IMR-90 (cell line): ENCODE data around the gene PTPRK. TPM values are rescaled to one million over a fixed set of nuclear protein-coding genes. Genes with fewer than 3 reads are reported as not detected.
A peak's percentile ranks its signal among the peaks of the same experiment; 100 is the strongest.

ENCODE experiments used
- ATAC-seq: fragments of 200-7000 bp; cut with Tn5 transposase; 2 replicates; pipeline ENCODE4 v1.9.1; 2020; ENCODE audit warnings: low read depth, mild to moderate bottlenecking, moderate library complexity
- BruUV-seq: library from RNA; stranded (reverse); fragments of 400-500 nt; replicated peaks from 2 replicates; lab custom pipeline; 2021; lab: Mats Ljungman, UMichigan
- CTCF ChIA-PET: fragments of 300-600 bp; formaldehyde crosslinking; extraction: SDS; loops from one replicate; lab custom pipeline; 2021; ENCODE audit warnings: antibody characterized with exemption; lab: Yijun Ruan, JAX
- POLR2A ChIA-PET: fragments of 300-600 bp; sonication (Branson Sonifier 250); formaldehyde crosslinking; loops from one replicate; lab custom pipeline; 2022; ENCODE audit warnings: antibody characterized with exemption; ENCODE audit not compliant: unreplicated experiment; lab: Charles Lee
- DNase-seq: peaks from one replicate; pipeline ENCODE4 v3.0.0; 2013
- H2AFZ ChIP-seq: replicated peaks from 2 replicates; pipeline ENCODE3; 2013; ENCODE audit warnings: low read length, mild to moderate bottlenecking; ENCODE audit not compliant: poor library complexity
- H2AK5ac ChIP-seq: 2 replicates; pipeline ENCODE4 v1.6.1; 2013; ENCODE audit warnings: low read depth, low read length, inconsistent platforms
- H2AK9ac ChIP-seq: replicated peaks from 2 replicates; pipeline ENCODE3; 2013; ENCODE audit warnings: mild to moderate bottlenecking, low read depth, low read length, moderate library complexity; ENCODE audit not compliant: poor library complexity
- H2BK120ac ChIP-seq: 2 replicates; pipeline ENCODE4 v1.6.1; 2013; ENCODE audit warnings: low read depth, low read length, inconsistent platforms
- H2BK15ac ChIP-seq: 3 replicates; pipeline ENCODE4 v1.6.1; 2013; ENCODE audit warnings: low read depth, low read length, inconsistent platforms
- H2BK20ac ChIP-seq: 2 replicates; pipeline ENCODE4 v1.6.1; 2013; ENCODE audit warnings: low read depth, mild to moderate bottlenecking, inconsistent platforms, low read length, moderate library complexity
- H2BK5ac ChIP-seq: 2 replicates; pipeline ENCODE4 v1.6.1; 2013; ENCODE audit warnings: mild to moderate bottlenecking, low read depth, low read length, inconsistent platforms; ENCODE audit not compliant: poor library complexity, severe bottlenecking
- H3K14ac ChIP-seq: replicated peaks from 2 replicates; pipeline ENCODE4 v1.6.1; 2013; ENCODE audit warnings: low read depth, low read length, inconsistent platforms
- H3K18ac ChIP-seq: 2 replicates; pipeline ENCODE4 v1.6.1; 2013; ENCODE audit warnings: low read depth, low read length, control low read depth
- H3K23ac ChIP-seq: 2 replicates; pipeline ENCODE4 v1.6.1; 2013; ENCODE audit warnings: low read depth, low read length, inconsistent platforms
- H3K27ac ChIP-seq: 2 replicates; pipeline ENCODE4 v1.5.1; 2013; ENCODE audit warnings: mild to moderate bottlenecking, control low read depth, low read length; ENCODE audit not compliant: insufficient read depth
- H3K27me3 ChIP-seq: 2 replicates; pipeline ENCODE4 v1.6.1; 2013; ENCODE audit warnings: low read length; ENCODE audit not compliant: control insufficient read depth, insufficient read depth
- H3K36me3 ChIP-seq: 2 replicates; pipeline ENCODE4 v1.6.1; 2013; ENCODE audit warnings: low read length, mixed read lengths; ENCODE audit not compliant: control insufficient read depth, insufficient read depth
- H3K4ac ChIP-seq: 2 replicates; pipeline ENCODE4 v1.6.1; 2013; ENCODE audit warnings: low read depth, low read length, inconsistent platforms
- H3K4me1 ChIP-seq: 2 replicates; pipeline ENCODE4 v1.6.1; 2013; ENCODE audit warnings: low read length, mixed read lengths; ENCODE audit not compliant: control insufficient read depth, insufficient read depth
- H3K4me2 ChIP-seq: 2 replicates; pipeline ENCODE4 v1.6.1; 2013; ENCODE audit warnings: low read depth, mild to moderate bottlenecking, control low read depth, low read length, moderate library complexity
- H3K4me3 ChIP-seq: 2 replicates; pipeline ENCODE4 v1.5.1; 2013; ENCODE audit warnings: low read depth, mild to moderate bottlenecking, control low read depth, low read length, moderate library complexity; ENCODE audit not compliant: insufficient read depth
- H3K56ac ChIP-seq: 2 replicates; pipeline ENCODE4 v1.6.1; 2013; ENCODE audit warnings: low read length, inconsistent platforms; ENCODE audit not compliant: insufficient read depth; ENCODE audit errors: extremely low read depth
- H3K79me1 ChIP-seq, 2 experiments: 2 replicates each; pipeline ENCODE4 v1.6.1; 2013; ENCODE audit warnings: low read length in 2 of 2, inconsistent platforms in 1 of 2, low read depth in 1 of 2
- H3K9ac ChIP-seq: 2 replicates; pipeline ENCODE4 v1.6.1; 2013; ENCODE audit warnings: low read depth, low read length, control low read depth
- H3K9me1 ChIP-seq: 2 replicates; pipeline ENCODE4 v1.6.1; 2013; ENCODE audit warnings: low read length, inconsistent platforms; ENCODE audit not compliant: insufficient read depth
- H3K9me3 ChIP-seq: 2 replicates; pipeline ENCODE4 v1.6.1; 2013; ENCODE audit warnings: low read length; ENCODE audit not compliant: control insufficient read depth, insufficient read depth
- H4K20me1 ChIP-seq: 2 replicates; pipeline ENCODE4 v1.6.1; 2013; ENCODE audit warnings: low read length, inconsistent platforms; ENCODE audit not compliant: insufficient read depth
- H4K5ac ChIP-seq: 2 replicates; pipeline ENCODE4 v1.6.1; 2013; ENCODE audit warnings: mild to moderate bottlenecking, low read depth, low read length, control low read depth
- H4K8ac ChIP-seq, 2 experiments: 2 replicates each; pipeline ENCODE4 v1.6.1; 2013; ENCODE audit warnings: low read depth in 2 of 2, low read length in 2 of 2, control low read depth in 1 of 2, inconsistent platforms in 1 of 2
- H4K91ac ChIP-seq: 2 replicates; pipeline ENCODE4 v1.6.1; 2013; ENCODE audit warnings: low read depth, low read length, inconsistent platforms; ENCODE audit not compliant: insufficient read depth
- BHLHE40 ChIP-seq: fragments of 150-350 bp; IDR thresholded peaks from 2 replicates; pipeline ENCODE4 v1.6.1; 2016; ENCODE audit warnings: mild to moderate bottlenecking, low read depth, low read length
- CHD1 ChIP-seq: IDR thresholded peaks from 2 replicates; pipeline ENCODE4 v1.6.1; 2012; ENCODE audit warnings: low read depth, low read length, improper control_type of control experiment
- CTCF ChIP-seq: conservative IDR thresholded peaks from 2 replicates; pipeline ENCODE4 v1.5.1; 2012; ENCODE audit warnings: mild to moderate bottlenecking, low read depth, low read length, improper control_type of control experiment
- ELK1 ChIP-seq: fragments of 150-350 bp; IDR thresholded peaks from 2 replicates; pipeline ENCODE4 v1.6.1; 2016; ENCODE audit warnings: low read depth, mild to moderate bottlenecking, low read length, moderate library complexity, borderline replicate concordance
- FOS ChIP-seq: fragments of 150-350 bp; IDR thresholded peaks from 2 replicates; pipeline ENCODE4 v1.6.1; 2016; ENCODE audit warnings: low read depth, low read length
- MAFK ChIP-seq: IDR thresholded peaks from 2 replicates; pipeline ENCODE4 v1.6.1; 2012; ENCODE audit warnings: low read depth, low read length, improper control_type of control experiment
- MAZ ChIP-seq: IDR thresholded peaks from 2 replicates; pipeline ENCODE4 v1.6.1; 2012; ENCODE audit warnings: low read depth, mild to moderate bottlenecking, low read length, improper control_type of control experiment, moderate library complexity, borderline replicate concordance
- MXI1 ChIP-seq: IDR thresholded peaks from 2 replicates; pipeline ENCODE4 v1.6.1; 2012; ENCODE audit warnings: low read depth, mild to moderate bottlenecking, low read length, moderate library complexity, borderline replicate concordance
- NFE2L2 ChIP-seq: fragments of 150-350 bp; IDR thresholded peaks from 2 replicates; pipeline ENCODE4 v1.6.1; 2016; ENCODE audit warnings: low read depth, mild to moderate bottlenecking, low read length
- POLR2A ChIP-seq: IDR thresholded peaks from 2 replicates; pipeline ENCODE4 v1.6.1; 2012; ENCODE audit warnings: mild to moderate bottlenecking, low read depth, low read length
- RCOR1 ChIP-seq: IDR thresholded peaks from 2 replicates; pipeline ENCODE4 v1.6.1; 2012; ENCODE audit warnings: mild to moderate bottlenecking, low read length, improper control_type of control experiment; ENCODE audit not compliant: insufficient replicate concordance
- RFX5 ChIP-seq: IDR thresholded peaks from 2 replicates; pipeline ENCODE4 v1.8.0; 2012; ENCODE audit warnings: low read depth, mild to moderate bottlenecking, low read length, moderate library complexity
- SMC3 ChIP-seq: fragments of 150-350 bp; IDR thresholded peaks from 2 replicates; pipeline ENCODE4 v1.6.1; 2016; ENCODE audit warnings: low read depth, mild to moderate bottlenecking, antibody characterized with exemption, low read length, moderate library complexity
- USF2 ChIP-seq: fragments of 150-350 bp; IDR thresholded peaks from 2 replicates; pipeline ENCODE4 v1.6.1; 2017; ENCODE audit warnings: mild to moderate bottlenecking, antibody characterized with exemption, low read length, low read depth
- WGBS, 2 experiments: methylation state at CpG; one replicate each; pipeline versions ENCODE4 v1.1.5 to v1.1.7; 2013; ENCODE audit warnings: missing lambda C conversion rate in 2 of 2; ENCODE audit not compliant: insufficient read length in 1 of 2; ENCODE audit errors: extremely low coverage in 2 of 2; 5-methylcytosine and 5-hydroxymethylcytosine counted together
- dilution Hi-C: fragments of 300-500 bp; cut with HindIII; formaldehyde crosslinking; loops from one replicate; pipeline ENCODE4 v1.14.3; 2018; ENCODE audit warnings: low sequenced_read_pairs; ENCODE audit not compliant: unreplicated experiment
- in situ Hi-C: fragments of 300-500 bp; cut with MboI; formaldehyde crosslinking; loops from 3 replicates; pipeline ENCODE4 v1.14.3; 2019; ENCODE audit warnings: low sequenced_read_pairs, inconsistent platforms, mixed read lengths
- intact Hi-C: fragments of 100-400 bp; cut with micrococcal nuclease; formaldehyde crosslinking; loops from 2 replicates; pipeline ENCODE4 v1.10.0; 2022
- polyA plus RNA-seq, 3 experiments: library from polyadenylated mRNA; depleted of rRNA; stranded (reverse); fragments of >200 nt; gene quantifications; 2 replicates each; pipeline ENCODE4 v1.2.3, GENCODE V29; 2012; ENCODE audit warnings: low replicate concordance in 1 of 3
- total RNA-seq: library from RNA; depleted of rRNA; stranded (reverse); fragments of >200 nt; gene quantifications from 2 replicates; pipeline ENCODE4 v1.2.3, GENCODE V29; 2012

Gene PTPRK
- total and polyA plus RNA-seq, 2 of the 4 experiments (the other 2 are of a cell fraction), result 18.0 to 80.8 TPM

DNA sequence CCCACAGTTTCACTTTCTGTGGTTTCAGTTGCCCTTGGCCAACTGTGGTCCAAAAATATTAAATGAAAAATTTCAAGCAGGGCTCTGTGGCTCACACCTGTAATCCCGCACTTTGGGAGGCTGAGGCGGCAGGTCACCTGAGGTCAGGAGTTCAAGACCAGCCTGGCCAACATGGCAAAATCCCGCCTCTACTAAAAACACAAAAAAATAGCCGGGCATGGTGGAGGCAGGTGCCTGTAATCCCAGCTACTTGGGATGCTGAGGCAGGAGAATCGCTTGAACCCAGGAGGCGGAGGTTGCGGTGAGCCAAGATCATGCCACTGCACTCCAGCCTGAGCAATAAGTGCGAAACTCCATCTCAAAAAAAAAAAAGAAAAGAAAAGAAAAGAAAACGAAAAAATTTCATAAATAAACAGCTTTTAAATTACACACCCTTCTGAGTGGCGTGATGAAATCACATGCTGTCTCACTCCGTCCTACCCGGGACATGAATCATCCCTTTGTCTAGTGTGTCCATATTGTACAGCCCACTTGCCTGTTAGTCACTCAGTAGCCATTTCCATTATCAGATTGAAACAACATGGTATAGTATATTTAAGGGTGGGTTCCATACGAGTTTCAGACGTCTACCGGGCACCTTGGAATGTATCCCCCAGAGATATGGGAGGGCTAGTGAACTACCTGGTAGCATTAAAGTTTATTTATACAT lies 11.7 kb downstream of the PTPRK start:
- Histone ChIP-seq H4K5ac (peak overlapping the region; percentile 51; the same call in 1 of the 2 replicates), H3K18ac (peak overlapping the region; percentile 64; the same call in 1 of the 2 replicates), H3K36me3 (no peaks in the 10 kb centered on the region), H3K9ac (no peak overlapping the region), H3K27me3 (no peaks in the 10 kb centered on the region), H3K4me3 (no peak overlapping the region), H2BK20ac (no peak overlapping the region), H3K23ac (no peak overlapping the region), H3K56ac (no peak overlapping the region), H2AK5ac (no peak overlapping the region; the same call in 1 of the 2 replicates), H2AFZ (no peak overlapping the region), H3K9me1 (peaks cover 25% of the 10 kb centered on the region), H2BK5ac (peak overlapping the region; percentile 68), H2BK15ac (peak overlapping the region; percentile 45; the same call in 1 of the 3 replicates), H3K4ac (peak overlapping the region; percentile 28), H2AK9ac (no peak overlapping the region), H3K27ac (no peak overlapping the region; the same call in 1 of the 2 replicates), H3K9me3 (no peaks in the 10 kb centered on the region), H2BK120ac (peak overlapping the region; percentile 58), H4K20me1 (peaks cover 31% of the 10 kb centered on the region), H4K8ac (no peak overlapping the region), H3K79me1 (peaks cover 19 to 63% of the 10 kb centered on the region in 2 experiments), H4K91ac (no peak overlapping the region; the same call in 1 of the 2 replicates), H3K4me1 (peaks cover 24% of the 10 kb centered on the region), H3K4me2 (peak overlapping the region; percentile 24; the same call in 1 of the 2 replicates), H3K14ac (no peak overlapping the region)
- intact Hi-C loops, result no loop called here
- BruUV-seq, result no TSS peak
- in situ Hi-C loops, result loop anchor here (10.0 kb wide), 1 partner anchor 164 kb away; no protein-coding TSS in a partner anchor
- DNase-seq, result peak; percentile 93
- WGBS, 2 experiments, result 100% methylated on average over 2 of the region's 15 CpGs; no CpG with 5 or more reads in 1 of the 2 experiments
- ChIA-PET CTCF (no interaction called here), POLR2A (no interaction called here)
- peak; percentile 66 for ATAC-seq
- dilution Hi-C loops, result no loop called here
- no peak for TF ChIP-seq SMC3
- TF ChIP-seq RFX5, result no peak
- TF ChIP-seq RCOR1, result no peak
- TF ChIP-seq CHD1, result no peak
- peak; percentile 66 for TF ChIP-seq USF2
- peak; percentile 90 for TF ChIP-seq BHLHE40
- TF ChIP-seq MAZ, result no peak
- no peak for TF ChIP-seq MXI1
- TF ChIP-seq NFE2L2, result no peak
- TF ChIP-seq MAFK, result no peak
- no peak for TF ChIP-seq POLR2A
- TF ChIP-seq ELK1, result no peak
- TF ChIP-seq FOS, result peak; percentile 76
- no peak for TF ChIP-seq CTCF
